HCT116 (cell line): Measurements from ENCODE around the gene CDK14. TPM values are rescaled to one million over a fixed set of nuclear protein-coding genes. Genes with fewer than 3 reads are reported as not detected.

ENCODE experiments used
- ATAC-seq: fragments of 200-7000 bp; cut with Tn5 transposase; 2 replicates; pipeline ENCODE4 v1.9.1; 2020; ENCODE audit warnings: mild to moderate bottlenecking, moderate library complexity
- BruUV-seq: library from RNA; stranded (reverse); fragments of 400-500 nt; replicated peaks from 2 replicates; lab custom pipeline; 2021; lab: Mats Ljungman, UMichigan
- CTCF ChIA-PET: fragments of 300-600 bp; sonication (Branson Sonifier 250); formaldehyde crosslinking; loops from one replicate; lab custom pipeline; 2021; ENCODE audit warnings: antibody characterized with exemption; lab: Charles Lee
- POLR2A ChIA-PET: fragments of 300-600, 350-600 bp; sonication (Branson Sonifier 250); formaldehyde crosslinking; loops from one replicate; lab custom pipeline; 2021; ENCODE audit warnings: antibody characterized with exemption; lab: Charles Lee
- RAD21 ChIA-PET, 2 experiments: fragments of 300-600 bp; sonication (Branson Sonifier 250); formaldehyde crosslinking; loops; one replicate each; lab custom pipeline; 2023; ENCODE audit warnings: low total read pairs in 2 of 2; ENCODE audit not compliant: uncharacterized antibody in 2 of 2, unreplicated experiment in 2 of 2, low non-redundant PET in 1 of 2; lab: Charles Lee
- DNase-seq: peaks from one replicate; pipeline ENCODE4 v3.0.0-alpha.2; 2010; ENCODE audit warnings: low read depth, low spot score
- H2AFZ ChIP-seq: fragments of 200-600 bp; shearing (Covaris generic), sonication (generic); 2 replicates; pipeline ENCODE4 v1.6.1; 2017; ENCODE audit warnings: low read depth, mixed run types, mixed read lengths, antibody characterized with exemption, low read length; ENCODE audit not compliant: poor library complexity, severe bottlenecking
- H3K27ac ChIP-seq: 2 replicates; pipeline ENCODE4 v1.5.1; 2012; ENCODE audit warnings: low read depth, low read length
- H3K27me3 ChIP-seq: fragments of 200-600 bp; sonication (generic); 2 replicates; pipeline ENCODE4 v1.6.1; 2016; ENCODE audit warnings: mixed run types, low read length, mixed read lengths; ENCODE audit not compliant: insufficient read depth
- H3K36me3 ChIP-seq, 2 experiments: fragments of 200-500 bp in 1 of 2; fragments of 200-600 bp in 1 of 2; sonication (Bioruptor generic) in 1 of 2; sonication (generic) in 1 of 2; 2 replicates each; pipeline versions ENCODE4 v1.5.1 to v1.6.1; 2014 to 2016; ENCODE audit warnings: low read length in 2 of 2, inconsistent platforms in 1 of 2, mixed read lengths in 1 of 2, mixed run types in 1 of 2; ENCODE audit not compliant: insufficient read depth in 2 of 2, control insufficient read depth in 1 of 2
- H3K4me1 ChIP-seq, 2 experiments: fragments of 200-600 bp in 1 of 2; sonication (generic) in 1 of 2; 2 replicates each; pipeline versions ENCODE4 v1.5.1 to v1.6.1; 2012 to 2017; ENCODE audit warnings: low read length in 2 of 2, inconsistent platforms in 1 of 2, mild to moderate bottlenecking in 1 of 2, mixed read lengths in 1 of 2, mixed run types in 1 of 2, moderate library complexity in 1 of 2; ENCODE audit not compliant: insufficient read depth in 2 of 2, control insufficient read depth in 1 of 2
- H3K4me2 ChIP-seq: fragments of 200-600 bp; sonication (generic); 2 replicates; pipeline ENCODE4 v1.6.1; 2017; ENCODE audit warnings: mixed run types, low read length, mixed read lengths
- H3K4me3 ChIP-seq, 2 experiments: fragments of 200-600 bp in 1 of 2; sonication (generic) in 1 of 2; replicated peaks in 1 of 2; 2 replicates each; pipeline ENCODE4 v1.5.1; 2011 to 2016; ENCODE audit warnings: low read length in 2 of 2, control low read depth in 1 of 2, low read depth in 1 of 2, mild to moderate bottlenecking in 1 of 2, mixed read lengths in 1 of 2, mixed run types in 1 of 2
- H3K79me2 ChIP-seq: fragments of 200-600 bp; sonication (generic); 2 replicates; pipeline ENCODE4 v1.6.1; 2017; ENCODE audit warnings: mild to moderate bottlenecking, mixed run types, low read length, moderate library complexity, mixed read lengths; ENCODE audit not compliant: insufficient read depth
- H3K9ac ChIP-seq: fragments of 200-600 bp; sonication (generic); 2 replicates; pipeline ENCODE4 v1.6.1; 2016; ENCODE audit warnings: low read length, mixed read lengths
- H3K9me2 ChIP-seq: fragments of 200-600 bp; sonication (generic), shearing (Covaris generic); 2 replicates; pipeline ENCODE4 v1.6.1; 2017; ENCODE audit warnings: mixed run types, mild to moderate bottlenecking, moderate library complexity; ENCODE audit not compliant: insufficient read depth
- H3K9me3 ChIP-seq, 2 experiments: fragments of 200-500 bp in 1 of 2; fragments of 200-600 bp in 1 of 2; sonication (Bioruptor generic) in 1 of 2; sonication (generic) in 1 of 2; 2 replicates each; pipeline ENCODE4 v1.6.1; 2014 to 2017; ENCODE audit warnings: low read length in 2 of 2, mixed read lengths in 2 of 2, inconsistent platforms in 1 of 2, low read depth in 1 of 2, mild to moderate bottlenecking in 1 of 2, mixed run types in 1 of 2, moderate library complexity in 1 of 2; ENCODE audit not compliant: control insufficient read depth in 1 of 2, insufficient read depth in 1 of 2
- H4K20me1 ChIP-seq: fragments of 200-600 bp; sonication (generic), shearing (Covaris generic); 2 replicates; pipeline ENCODE4 v1.6.1; 2017; ENCODE audit warnings: mixed run types, mild to moderate bottlenecking, moderate library complexity; ENCODE audit not compliant: insufficient read depth
- CBX3 ChIP-seq: IDR thresholded peaks from 2 replicates; pipeline ENCODE4 v1.6.1; 2012; ENCODE audit warnings: low read depth
- CEBPB ChIP-seq: IDR thresholded peaks from 2 replicates; pipeline ENCODE4 v1.6.1; 2012; ENCODE audit warnings: low read depth
- EZH2 ChIP-seq: fragments of 200-600 bp; sonication (generic); IDR thresholded peaks from 2 replicates; pipeline ENCODE4 v1.6.1; 2017; ENCODE audit warnings: antibody characterized with exemption, mixed run types
- EZH2phosphoT487 ChIP-seq: fragments of 200-600 bp; IDR thresholded peaks from 2 replicates; pipeline ENCODE4 v1.6.1; 2018; ENCODE audit warnings: antibody characterized with exemption, borderline replicate concordance
- JUND ChIP-seq: IDR thresholded peaks from 2 replicates; pipeline ENCODE4 v1.6.1; 2012
- POLR2A ChIP-seq: IDR thresholded peaks from 2 replicates; pipeline ENCODE4 v1.7.0; 2011; ENCODE audit warnings: borderline replicate concordance; ENCODE audit not compliant: insufficient read depth, insufficient read length; ENCODE audit errors: extremely low read depth
- POLR2AphosphoS5 ChIP-seq: IDR thresholded peaks from 2 replicates; pipeline ENCODE4 v1.6.1; 2011; ENCODE audit warnings: mild to moderate bottlenecking, low read depth, low read length, moderate library complexity
- RAD21 ChIP-seq: IDR thresholded peaks from 2 replicates; pipeline ENCODE4 v1.6.1; 2012; ENCODE audit warnings: low read depth, mild to moderate bottlenecking
- SIN3A ChIP-seq: IDR thresholded peaks from 2 replicates; pipeline ENCODE4 v1.6.1; 2012; ENCODE audit warnings: low read depth
- SP1 ChIP-seq: IDR thresholded peaks from 2 replicates; pipeline ENCODE4 v1.6.1; 2012; ENCODE audit warnings: low read depth
- SRF ChIP-seq: IDR thresholded peaks from 2 replicates; pipeline ENCODE4 v1.6.1; 2012; ENCODE audit warnings: low read depth
- TCF7L2 ChIP-seq: IDR thresholded peaks from 2 replicates; pipeline ENCODE4 v1.7.0; 2011; ENCODE audit warnings: borderline replicate concordance, inconsistent platforms; ENCODE audit not compliant: insufficient read depth, insufficient read length; ENCODE audit errors: extremely low read depth
- YY1 ChIP-seq: IDR thresholded peaks from 2 replicates; pipeline ENCODE4 v1.6.1; 2011; ENCODE audit warnings: low read length, low read depth, moderate library complexity, mild to moderate bottlenecking; ENCODE audit not compliant: insufficient replicate concordance; ENCODE audit errors: extremely low read depth
- ZFX ChIP-seq: fragments of 450-650 bp; IDR thresholded peaks from 2 replicates; pipeline ENCODE4 v1.6.1; 2017
- ZNF274 ChIP-seq: fragments of 200-500 bp; sonication (Bioruptor generic); IDR thresholded peaks from 2 replicates; pipeline ENCODE4 v1.6.1; 2014; ENCODE audit warnings: mild to moderate bottlenecking, low read depth, low read length, inconsistent platforms
- intact Hi-C: fragments of 100-400 bp; cut with micrococcal nuclease; formaldehyde crosslinking; loops from 2 replicates; pipeline ENCODE4 v1.10.0; 2022
- total RNA-seq: library from RNA; stranded (reverse); gene quantifications from one replicate; pipeline ENCODE4 v1.2.1, GENCODE V29; 2021; ENCODE audit not compliant: unreplicated experiment
- TF ChIP-seq, protein P1 (sequence below): IDR thresholded peaks from 2 replicates; pipeline ENCODE4 v1.6.1; 2012
- TF ChIP-seq, protein P2 (sequence below), 3 experiments: fragments of 200-600 bp in 1 of 3; sonication (generic) in 1 of 3; IDR thresholded peaks in 2 of 3; conservative IDR thresholded peaks in 1 of 3; 2 replicates each; pipeline ENCODE4 v1.5.1; 2012 to 2017; ENCODE audit warnings: low read depth in 2 of 3, low read length in 2 of 3, antibody characterized with exemption in 1 of 3, borderline replicate concordance in 1 of 3, control low read depth in 1 of 3, mild to moderate bottlenecking in 1 of 3, mixed read lengths in 1 of 3, mixed run types in 1 of 3, moderate library complexity in 1 of 3; ENCODE audit not compliant: insufficient read depth in 1 of 3
- TF ChIP-seq, protein P3 (sequence below): IDR thresholded peaks from 2 replicates; pipeline ENCODE4 v1.6.1; 2012

The CDK14 gene
- total RNA-seq, 1 experiment from 2014 or later, result 10.2 TPM

- ATAC-seq (no peak), DNase-seq (no peak)
- RAD21 ChIA-PET, result no interaction called here
- no peak overlapping the region for H3K4me3 ChIP-seq
- H3K79me2 ChIP-seq, result no peaks in the 10 kb centered on the region
- peaks cover 0 to 3% of the 10 kb centered on the region in 2 experiments; a peak in 1 of 4 replicates for H3K4me1 ChIP-seq
- intact Hi-C loops, result no loop called here
- H3K9me3 ChIP-seq, result no peaks in the 10 kb centered on the region
- TF ChIP-seq SP1 (no peak), YY1 (no peak), CBX3 (no peak), SIN3A (no peak), EZH2phosphoT487 (no peak), TCF7L2 (no peak), SRF (no peak), POLR2AphosphoS5 (no peak)
- TF ChIP-seq, protein P1, sequence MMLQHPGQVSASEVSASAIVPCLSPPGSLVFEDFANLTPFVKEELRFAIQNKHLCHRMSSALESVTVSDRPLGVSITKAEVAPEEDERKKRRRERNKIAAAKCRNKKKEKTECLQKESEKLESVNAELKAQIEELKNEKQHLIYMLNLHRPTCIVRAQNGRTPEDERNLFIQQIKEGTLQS, result no peak
- H3K27ac ChIP-seq, result no peak overlapping the region
- CTCF ChIA-PET, result no interaction called here
- no peaks in the 10 kb centered on the region for H3K9me2 ChIP-seq
- H3K4me2 ChIP-seq, result no peak overlapping the region
- H3K27me3 ChIP-seq, result no peaks in the 10 kb centered on the region
- no peak overlapping the region for H3K9ac ChIP-seq
- POLR2A ChIA-PET, result no interaction called here
- H4K20me1 ChIP-seq, result no peaks in the 10 kb centered on the region
- BruUV-seq, result no TSS peak
- H3K36me3 ChIP-seq, result no peaks in the 10 kb centered on the region
- no peak overlapping the region for H2AFZ ChIP-seq
Observed at GRCh38 chr7:90610105-90610504, 14.0 kb downstream of the CDK14 start.

DNA sequence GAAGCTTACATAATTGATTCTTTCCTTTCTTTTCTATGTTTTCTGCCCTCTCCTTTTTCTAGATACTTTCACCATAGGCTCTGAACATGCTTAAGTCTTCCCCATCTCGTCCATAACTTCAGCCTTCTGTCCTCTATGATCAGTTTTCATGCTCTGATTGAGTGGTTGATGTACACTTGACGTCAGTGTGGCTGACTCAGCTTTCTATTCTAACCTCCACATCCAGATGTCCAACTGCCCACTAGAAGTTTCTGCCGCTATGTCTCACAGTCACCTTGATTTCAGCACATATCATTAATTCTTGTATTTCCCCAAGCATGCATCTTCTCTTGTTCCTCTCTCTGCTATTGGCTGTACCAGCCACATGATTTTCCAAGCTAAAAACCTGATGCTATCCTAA lies 15.0 kb downstream of the CDK14 start:
- no peak overlapping the region for H3K27ac ChIP-seq
- H3K4me2 ChIP-seq, result no peak overlapping the region
- DNase-seq (no peak), ATAC-seq (no peak)
- no peaks in the 10 kb centered on the region for H3K79me2 ChIP-seq
- no peaks in the 10 kb centered on the region for H3K9me2 ChIP-seq
- no peaks in the 10 kb centered on the region for H3K36me3 ChIP-seq
- RAD21 ChIA-PET, result no interaction called here
- POLR2A ChIA-PET, result no interaction called here
- no peak overlapping the region for H3K9ac ChIP-seq
- no peaks in the 10 kb centered on the region for H4K20me1 ChIP-seq
- CTCF ChIA-PET, result no interaction called here
- H2AFZ ChIP-seq, result no peak overlapping the region
- H3K27me3 ChIP-seq, result no peaks in the 10 kb centered on the region
- H3K4me3 ChIP-seq, result no peak overlapping the region
- no TSS peak for BruUV-seq
- no peaks in the 10 kb centered on the region for H3K9me3 ChIP-seq
- intact Hi-C loops, result no loop called here
- peaks cover 0 to 3% of the 10 kb centered on the region in 2 experiments; a peak in 1 of 4 replicates for H3K4me1 ChIP-seq
- TF ChIP-seq ZNF274, result no peak
- TF ChIP-seq YY1, result no peak
- TF ChIP-seq SRF, result no peak
- no peak for TF ChIP-seq ZFX
- no peak for TF ChIP-seq EZH2phosphoT487
- TF ChIP-seq CEBPB, result no peak
- TF ChIP-seq RAD21, result no peak
- TF ChIP-seq EZH2, result no peak
- TF ChIP-seq SP1, result no peak
- TF ChIP-seq, protein P2, sequence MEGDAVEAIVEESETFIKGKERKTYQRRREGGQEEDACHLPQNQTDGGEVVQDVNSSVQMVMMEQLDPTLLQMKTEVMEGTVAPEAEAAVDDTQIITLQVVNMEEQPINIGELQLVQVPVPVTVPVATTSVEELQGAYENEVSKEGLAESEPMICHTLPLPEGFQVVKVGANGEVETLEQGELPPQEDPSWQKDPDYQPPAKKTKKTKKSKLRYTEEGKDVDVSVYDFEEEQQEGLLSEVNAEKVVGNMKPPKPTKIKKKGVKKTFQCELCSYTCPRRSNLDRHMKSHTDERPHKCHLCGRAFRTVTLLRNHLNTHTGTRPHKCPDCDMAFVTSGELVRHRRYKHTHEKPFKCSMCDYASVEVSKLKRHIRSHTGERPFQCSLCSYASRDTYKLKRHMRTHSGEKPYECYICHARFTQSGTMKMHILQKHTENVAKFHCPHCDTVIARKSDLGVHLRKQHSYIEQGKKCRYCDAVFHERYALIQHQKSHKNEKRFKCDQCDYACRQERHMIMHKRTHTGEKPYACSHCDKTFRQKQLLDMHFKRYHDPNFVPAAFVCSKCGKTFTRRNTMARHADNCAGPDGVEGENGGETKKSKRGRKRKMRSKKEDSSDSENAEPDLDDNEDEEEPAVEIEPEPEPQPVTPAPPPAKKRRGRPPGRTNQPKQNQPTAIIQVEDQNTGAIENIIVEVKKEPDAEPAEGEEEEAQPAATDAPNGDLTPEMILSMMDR (IDR thresholded peaks at IDR 0.05 in 2 of 3, conservative IDR thresholded peaks at IDR 0.05 in 1 of 3; ENCODE audit: borderline replicate concordance in 1 of 3, insufficient read depth in 1 of 3, low read depth in 2 of 3, low read length in 2 of 3), result no peak
- TF ChIP-seq JUND, result no peak
- TF ChIP-seq POLR2A, result no peak
- TF ChIP-seq, protein P3, sequence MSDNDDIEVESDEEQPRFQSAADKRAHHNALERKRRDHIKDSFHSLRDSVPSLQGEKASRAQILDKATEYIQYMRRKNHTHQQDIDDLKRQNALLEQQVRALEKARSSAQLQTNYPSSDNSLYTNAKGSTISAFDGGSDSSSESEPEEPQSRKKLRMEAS, result no peak
- TF ChIP-seq, protein P1, result no peak
